Endodermal cell (in vitro differentiated cells): ENCODE measurements around the gene CDH15. TPM values are rescaled to one million over a fixed set of nuclear protein-coding genes. Genes with fewer than 3 reads are reported as not detected.

ENCODE experiments used
- DNase-seq: peaks from one replicate; pipeline ENCODE4 v3.0.0-alpha.2; 2017
- H3K27ac ChIP-seq: 2 replicates; pipeline ENCODE4 v1.5.1; 2013; ENCODE audit warnings: mild to moderate bottlenecking, low read depth, low read length, moderate library complexity
- H3K27me3 ChIP-seq: 2 replicates; pipeline ENCODE4 v1.6.1; 2013; ENCODE audit warnings: mild to moderate bottlenecking, low read length, moderate library complexity; ENCODE audit not compliant: insufficient read depth, control insufficient read depth, poor library complexity, severe bottlenecking
- H3K36me3 ChIP-seq: 2 replicates; pipeline ENCODE4 v1.7.0; 2013; ENCODE audit warnings: mild to moderate bottlenecking, low read length, moderate library complexity; ENCODE audit not compliant: control insufficient read depth, insufficient read depth
- H3K4me1 ChIP-seq: one replicate; pipeline ENCODE4 v1.7.0; 2013; ENCODE audit warnings: low read length; ENCODE audit not compliant: control insufficient read depth, insufficient read depth
- H3K4me3 ChIP-seq: 2 replicates; pipeline ENCODE4 v1.5.1; 2013; ENCODE audit warnings: mild to moderate bottlenecking, low read length, moderate library complexity
- H3K9ac ChIP-seq: 2 replicates; pipeline ENCODE4 v1.6.1; 2013; ENCODE audit warnings: mild to moderate bottlenecking, low read length, moderate library complexity; ENCODE audit not compliant: poor library complexity, severe bottlenecking; ENCODE audit errors: extremely low read depth
- H3K9me3 ChIP-seq: 2 replicates; pipeline ENCODE4 v1.6.1; 2013; ENCODE audit warnings: mild to moderate bottlenecking, low read length, moderate library complexity; ENCODE audit not compliant: control insufficient read depth
- H3K27ac Mint-ChIP-seq: 2 replicates; pipeline ENCODE4 v1.8.0; 2020; ENCODE audit warnings: mixed read lengths
- H3K27me3 Mint-ChIP-seq: 2 replicates; pipeline ENCODE4 v1.8.0; 2021; ENCODE audit warnings: mild to moderate bottlenecking, mixed read lengths; ENCODE audit not compliant: insufficient read depth
- H3K36me3 Mint-ChIP-seq: 2 replicates; pipeline ENCODE4 v1.8.0; 2020; ENCODE audit warnings: low read depth, mixed read lengths
- H3K4me1 Mint-ChIP-seq: 2 replicates; pipeline ENCODE4 v1.8.0; 2020; ENCODE audit warnings: mixed read lengths
- H3K4me3 Mint-ChIP-seq: 2 replicates; pipeline ENCODE4 v1.8.0; 2020; ENCODE audit warnings: mild to moderate bottlenecking, moderate library complexity, mixed read lengths
- H3K9me3 Mint-ChIP-seq: 2 replicates; pipeline ENCODE4 v1.8.0; 2020; ENCODE audit warnings: mild to moderate bottlenecking, mixed read lengths
- CTCF ChIP-seq: fragments of 200-600 bp; sonication (generic); conservative IDR thresholded peaks from 2 replicates; pipeline ENCODE4 v1.5.0; 2021; ENCODE audit warnings: antibody characterized with exemption, mild to moderate bottlenecking
- WGBS, 2 experiments: methylation state at CpG; one replicate each; pipeline versions ENCODE4 v1.1.5 to v1.1.7; 2013; ENCODE audit warnings: missing lambda C conversion rate in 2 of 2, mixed read lengths in 1 of 2; ENCODE audit not compliant: insufficient coverage in 1 of 2, insufficient read length in 1 of 2; 5-methylcytosine and 5-hydroxymethylcytosine counted together
- total RNA-seq, 2 donors: library from RNA; stranded (reverse); fragmentation: NEBNext Ultra II Directional in 1 of 2; extraction: Animal tissue kit (Norgen Biotek cat#: 25700) in 1 of 2; gene quantifications; 2 replicates in 1 of 2; 3 replicates in 1 of 2; pipeline ENCODE4 v1.2.1, GENCODE V29; 2021

CDH15 gene
- total RNA-seq, 2 donors from 2014 or later, result 0.11 to 0.15 TPM

- Mint-ChIP-seq H3K27ac (no peak overlapping the region), H3K36me3 (peaks cover 19% of the 10 kb centered on the region), H3K4me3 (no peak overlapping the region), H3K9me3 (no peaks in the 10 kb centered on the region), H3K27me3 (no peaks in the 10 kb centered on the region), H3K4me1 (peaks cover 5% of the 10 kb centered on the region)
- no peak for DNase-seq
- H3K9me3 ChIP-seq, result no peaks in the 10 kb centered on the region
- TF ChIP-seq CTCF, result no peak
- H3K27ac ChIP-seq, result no peak overlapping the region
- no peak overlapping the region for H3K9ac ChIP-seq
- H3K36me3 ChIP-seq, result peaks cover 8% of the 10 kb centered on the region
- 92 to 96% methylated on average over 10 to 11 of the region's 13 CpGs for WGBS, 2 experiments
- H3K4me3 ChIP-seq, result no peak overlapping the region
- H3K4me1 ChIP-seq, result no peaks in the 10 kb centered on the region
- H3K27me3 ChIP-seq, result no peaks in the 10 kb centered on the region
These were observed 31.1 kb upstream of the CDH15 start for GRCh38 chr16:89140401-89140800.

GRCh38 chr16:89140981-89141883, 30.3 kb upstream of the CDH15 start:
- Mint-ChIP-seq H3K27me3 (no peaks in the 10 kb centered on the region), H3K9me3 (no peaks in the 10 kb centered on the region), H3K27ac (no peak overlapping the region), H3K4me1 (peaks cover under 1% of the 10 kb centered on the region), H3K36me3 (peaks cover 17% of the 10 kb centered on the region), H3K4me3 (no peak overlapping the region)
- Histone ChIP-seq H3K9me3 (no peaks in the 10 kb centered on the region), H3K27ac (no peak overlapping the region), H3K4me1 (no peaks in the 10 kb centered on the region), H3K27me3 (no peaks in the 10 kb centered on the region), H3K36me3 (peaks cover 8% of the 10 kb centered on the region), H3K9ac (no peak overlapping the region), H3K4me3 (no peak overlapping the region)
- TF ChIP-seq CTCF, result no peak
- DNase-seq, result no peak
- 91 to 93% methylated on average over 16 to 31 of the region's 31 CpGs for WGBS, 2 experiments

- Histone ChIP-seq H3K27ac (no peak overlapping the region), H3K4me1 (no peaks in the 10 kb centered on the region), H3K9ac (no peak overlapping the region), H3K4me3 (no peak overlapping the region), H3K9me3 (peaks cover 4% of the 10 kb centered on the region), H3K27me3 (no peaks in the 10 kb centered on the region), H3K36me3 (peaks cover 14% of the 10 kb centered on the region)
- WGBS, 2 experiments, result 95 to 96% methylated on average over 4 to 13 of the region's 13 CpGs
- Mint-ChIP-seq H3K4me1 (no peaks in the 10 kb centered on the region), H3K27me3 (no peaks in the 10 kb centered on the region), H3K27ac (no peak overlapping the region), H3K4me3 (no peak overlapping the region), H3K36me3 (peaks cover 23% of the 10 kb centered on the region), H3K9me3 (peaks cover 5% of the 10 kb centered on the region)
- no peak for DNase-seq
- no peak for TF ChIP-seq CTCF
These were observed 29.7 kb upstream of the CDH15 start for GRCh38 chr16:89141884-89142267.
